K562 (cell line): ENCODE measurements around the gene SBK3.

Experiments used
- BCL6 ChIP-seq: fragments of 250-450 bp; sonication (Bioruptor Pico); IDR thresholded peaks from 2 replicates; pipeline ENCODE4 v1.4.0; 2020
- DPF2 ChIP-seq: fragments of 450-650 bp; IDR thresholded peaks from 2 replicates; pipeline ENCODE4 v1.6.1; 2016
- ETV5 ChIP-seq: sonication (generic); formaldehyde crosslinking; IDR thresholded peaks from 2 replicates; pipeline ENCODE4 v1.4.0; 2020; ENCODE audit warnings: low read depth, mild to moderate bottlenecking, missing genetic modification reagents
- FOXP1 ChIP-seq: sonication (generic); formaldehyde crosslinking; IDR thresholded peaks from 2 replicates; pipeline ENCODE4 v1.8.0; 2022; ENCODE audit warnings: mild to moderate bottlenecking, missing genetic modification reagents
- NFE2 ChIP-seq: IDR thresholded peaks from 2 replicates; pipeline ENCODE4 v1.6.1; 2014; ENCODE audit warnings: antibody characterized with exemption, low read depth
- NR2F6 ChIP-seq: fragments of 450-650 bp; formaldehyde crosslinking; IDR thresholded peaks from 2 replicates; pipeline ENCODE4 v1.4.0; 2020; ENCODE audit warnings: mild to moderate bottlenecking
- POLR2A ChIP-seq: fragments of 450-650 bp; conservative IDR thresholded peaks from 2 replicates; pipeline ENCODE4 v1.6.1; 2016
- POLR2AphosphoS5 ChIP-seq: IDR thresholded peaks from 2 replicates; pipeline ENCODE4 v1.6.1; 2011; ENCODE audit warnings: mild to moderate bottlenecking, low read depth, low read length, moderate library complexity; ENCODE audit not compliant: control insufficient read depth, insufficient read depth
- SMARCA4 ChIP-seq: fragments of 450-650 bp; IDR thresholded peaks from 2 replicates; pipeline ENCODE4 v1.6.1; 2016
- ZFX ChIP-seq: sonication (generic); formaldehyde crosslinking; IDR thresholded peaks from 2 replicates; pipeline ENCODE4 v1.8.0; 2022; ENCODE audit warnings: mild to moderate bottlenecking, missing genetic modification reagents, moderate library complexity
- TF ChIP-seq, protein P1 (sequence below), 3 experiments: IDR thresholded peaks in 2 of 3; conservative IDR thresholded peaks in 1 of 3; 2 replicates each; pipeline ENCODE4 v1.5.1; 2011 to 2012; ENCODE audit warnings: low read length in 3 of 3, mild to moderate bottlenecking in 3 of 3, control low read depth in 2 of 3, improper control_type of control experiment in 1 of 3, inconsistent platforms in 1 of 3, low read depth in 1 of 3, mixed read lengths in 1 of 3, moderate library complexity in 1 of 3; ENCODE audit not compliant: insufficient read depth in 2 of 3
- TF ChIP-seq, protein P2 (sequence below): sonication (generic); formaldehyde crosslinking; IDR thresholded peaks from 2 replicates; pipeline ENCODE4 v1.8.1; 2023; ENCODE audit warnings: mild to moderate bottlenecking, missing genetic modification reagents

DNA sequence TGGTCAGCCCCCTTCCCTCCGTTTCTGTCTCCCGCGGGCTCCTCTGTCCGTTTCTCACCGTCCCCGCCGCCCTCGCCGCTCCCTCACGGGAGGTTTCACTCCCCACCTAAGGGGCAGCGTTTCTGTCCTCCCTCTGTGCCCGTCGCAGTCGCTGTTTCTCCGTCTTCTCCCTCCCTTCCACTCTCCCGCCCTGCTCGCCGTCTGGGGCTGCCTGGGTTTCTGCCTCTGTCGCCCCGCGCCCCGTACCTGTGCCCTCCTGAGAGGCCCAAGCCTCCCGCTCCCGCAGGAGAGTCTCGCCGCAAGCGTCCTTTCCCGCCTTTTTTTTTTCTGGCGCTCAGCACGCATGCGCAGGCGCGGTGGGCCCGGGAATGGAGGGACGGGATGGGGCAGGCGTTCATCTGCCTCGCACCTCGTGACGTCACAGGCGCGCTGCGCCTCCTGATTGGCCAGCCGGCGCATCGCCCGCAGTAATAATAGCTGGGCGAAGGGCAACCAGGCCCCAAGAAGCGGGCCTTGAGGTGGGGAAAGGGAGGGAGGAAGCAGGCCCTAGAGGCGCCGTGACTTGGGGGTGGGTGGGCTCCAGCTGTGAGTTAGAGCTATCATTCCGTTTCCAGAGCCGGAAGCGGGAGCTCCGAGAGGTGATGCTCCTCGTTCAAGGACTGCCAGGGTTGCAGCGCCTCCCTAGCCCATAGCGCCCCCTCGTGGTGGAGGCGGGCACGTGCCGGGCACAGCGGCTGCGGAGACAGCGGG is 41.7 kb downstream of the SBK3 start:
- no peak for TF ChIP-seq SMARCA4
- no peak for TF ChIP-seq POLR2AphosphoS5
- TF ChIP-seq DPF2: peak; percentile 36; the same call in 1 of the 2 replicates
- TF ChIP-seq, protein P1, sequence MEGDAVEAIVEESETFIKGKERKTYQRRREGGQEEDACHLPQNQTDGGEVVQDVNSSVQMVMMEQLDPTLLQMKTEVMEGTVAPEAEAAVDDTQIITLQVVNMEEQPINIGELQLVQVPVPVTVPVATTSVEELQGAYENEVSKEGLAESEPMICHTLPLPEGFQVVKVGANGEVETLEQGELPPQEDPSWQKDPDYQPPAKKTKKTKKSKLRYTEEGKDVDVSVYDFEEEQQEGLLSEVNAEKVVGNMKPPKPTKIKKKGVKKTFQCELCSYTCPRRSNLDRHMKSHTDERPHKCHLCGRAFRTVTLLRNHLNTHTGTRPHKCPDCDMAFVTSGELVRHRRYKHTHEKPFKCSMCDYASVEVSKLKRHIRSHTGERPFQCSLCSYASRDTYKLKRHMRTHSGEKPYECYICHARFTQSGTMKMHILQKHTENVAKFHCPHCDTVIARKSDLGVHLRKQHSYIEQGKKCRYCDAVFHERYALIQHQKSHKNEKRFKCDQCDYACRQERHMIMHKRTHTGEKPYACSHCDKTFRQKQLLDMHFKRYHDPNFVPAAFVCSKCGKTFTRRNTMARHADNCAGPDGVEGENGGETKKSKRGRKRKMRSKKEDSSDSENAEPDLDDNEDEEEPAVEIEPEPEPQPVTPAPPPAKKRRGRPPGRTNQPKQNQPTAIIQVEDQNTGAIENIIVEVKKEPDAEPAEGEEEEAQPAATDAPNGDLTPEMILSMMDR (IDR thresholded peaks at IDR 0.05 in 2 of 3, conservative IDR thresholded peaks at IDR 0.05 in 1 of 3; ENCODE audit: insufficient read depth in 2 of 3, low read depth in 1 of 3, low read length in 3 of 3): peak; percentile 91 to 95 (median 95)
- no peak for TF ChIP-seq BCL6 (CRISPR knock-in tag)
- TF ChIP-seq FOXP1: peak; percentile 100
- no peak for TF ChIP-seq NFE2
- TF ChIP-seq, protein P2, sequence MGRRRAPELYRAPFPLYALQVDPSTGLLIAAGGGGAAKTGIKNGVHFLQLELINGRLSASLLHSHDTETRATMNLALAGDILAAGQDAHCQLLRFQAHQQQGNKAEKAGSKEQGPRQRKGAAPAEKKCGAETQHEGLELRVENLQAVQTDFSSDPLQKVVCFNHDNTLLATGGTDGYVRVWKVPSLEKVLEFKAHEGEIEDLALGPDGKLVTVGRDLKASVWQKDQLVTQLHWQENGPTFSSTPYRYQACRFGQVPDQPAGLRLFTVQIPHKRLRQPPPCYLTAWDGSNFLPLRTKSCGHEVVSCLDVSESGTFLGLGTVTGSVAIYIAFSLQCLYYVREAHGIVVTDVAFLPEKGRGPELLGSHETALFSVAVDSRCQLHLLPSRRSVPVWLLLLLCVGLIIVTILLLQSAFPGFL: 0 out of 2 replicates have a peak, but pooled peaks have one; percentile 73
- no peak for TF ChIP-seq NR2F6 (CRISPR knock-in tag)
- TF ChIP-seq POLR2A: no peak
- peak; percentile 79 for TF ChIP-seq ETV5 (CRISPR knock-in tag)
- TF ChIP-seq ZFX: peak; percentile 78
